OCI-LY1 (cell line): ENCODE measurements around the gene KRAS.

Experiments
- H2AFZ ChIP-seq: fragments of 200-600 bp; sonication (generic), shearing (Covaris generic); 2 replicates; pipeline ENCODE4 v1.6.0; 2014; ENCODE audit warnings: antibody characterized with exemption, mild to moderate bottlenecking, low read length
- H3F3A ChIP-seq: fragments of 200-600 bp; sonication (generic), shearing (Covaris generic); 2 replicates; pipeline ENCODE4 v1.6.0; 2014; ENCODE audit warnings: mild to moderate bottlenecking, antibody characterized with exemption, low read length, moderate library complexity; ENCODE audit not compliant: insufficient read depth
- H3K27ac ChIP-seq: fragments of 200-600 bp; sonication (generic); 2 replicates; pipeline ENCODE4 v1.5.1; 2014; ENCODE audit warnings: low read length, mixed run types, mild to moderate bottlenecking, low read depth; ENCODE audit not compliant: poor library complexity, severe bottlenecking
- H3K27me3 ChIP-seq: fragments of 200-600 bp; sonication (generic); 2 replicates; pipeline ENCODE4 v1.6.0; 2014; ENCODE audit warnings: antibody characterized with exemption, mild to moderate bottlenecking, low read length, moderate library complexity; ENCODE audit not compliant: insufficient read depth
- H3K36me3 ChIP-seq: fragments of 200-600 bp; sonication (generic); 2 replicates; pipeline ENCODE4 v1.6.1; 2014; ENCODE audit warnings: mild to moderate bottlenecking, antibody characterized with exemption, low read length, moderate library complexity, mixed read lengths; ENCODE audit not compliant: insufficient read depth
- H3K4me1 ChIP-seq: fragments of 200-600 bp; sonication (generic); 2 replicates; pipeline ENCODE4 v1.5.1; 2014; ENCODE audit warnings: mild to moderate bottlenecking, low read length, moderate library complexity; ENCODE audit not compliant: insufficient read depth, severe bottlenecking
- H3K4me2 ChIP-seq: fragments of 200-600 bp; sonication (generic), shearing (Covaris generic); 2 replicates; pipeline ENCODE4 v1.6.1; 2014; ENCODE audit warnings: low read length
- H3K4me3 ChIP-seq: fragments of 200-600 bp; sonication (generic); 2 replicates; pipeline ENCODE4 v1.5.1; 2014; ENCODE audit warnings: low read length, low read depth, mild to moderate bottlenecking, mixed read lengths; ENCODE audit not compliant: poor library complexity, severe bottlenecking
- H3K79me2 ChIP-seq: fragments of 200-600 bp; shearing (Covaris generic); 2 replicates; pipeline ENCODE4 v1.6.1; 2016; ENCODE audit warnings: mixed run types, low read length, mixed read lengths; ENCODE audit not compliant: insufficient read depth
- H3K9ac ChIP-seq: fragments of 200-600 bp; sonication (generic), shearing (Covaris generic); 2 replicates; pipeline ENCODE4 v1.6.1; 2014; ENCODE audit warnings: mild to moderate bottlenecking, low read length, mixed read lengths
- H3K9me2 ChIP-seq: fragments of 200-600 bp; sonication (generic), shearing (Covaris generic); 2 replicates; pipeline ENCODE4 v1.6.1; 2014; ENCODE audit warnings: low read depth, mild to moderate bottlenecking, low read length, mixed read lengths
- H3K9me3 ChIP-seq: fragments of 200-600 bp; shearing (Covaris generic); 2 replicates; pipeline ENCODE4 v1.6.1; 2014; ENCODE audit warnings: low read length, mixed read lengths
- H4K20me1 ChIP-seq: fragments of 200-600 bp; sonication (generic), shearing (Covaris generic); 2 replicates; pipeline ENCODE4 v1.6.0; 2016; ENCODE audit warnings: mild to moderate bottlenecking, low read length; ENCODE audit not compliant: insufficient read depth
- EZH2 ChIP-seq: fragments of 200-600 bp; sonication (generic), shearing (Covaris generic); IDR thresholded peaks from 2 replicates; pipeline ENCODE4 v1.8.0; 2017; ENCODE audit warnings: borderline replicate concordance, mixed run types, mild to moderate bottlenecking, antibody characterized with exemption, low read length, moderate library complexity, mixed read lengths
- TF ChIP-seq, protein P1 (sequence below): fragments of 200-600 bp; sonication (generic), shearing (Covaris generic); IDR thresholded peaks from 2 replicates; pipeline ENCODE4 v1.5.1; 2017; ENCODE audit warnings: mild to moderate bottlenecking, antibody characterized with exemption, low read length, moderate library complexity, mixed read lengths

Gene KRAS

DNA sequence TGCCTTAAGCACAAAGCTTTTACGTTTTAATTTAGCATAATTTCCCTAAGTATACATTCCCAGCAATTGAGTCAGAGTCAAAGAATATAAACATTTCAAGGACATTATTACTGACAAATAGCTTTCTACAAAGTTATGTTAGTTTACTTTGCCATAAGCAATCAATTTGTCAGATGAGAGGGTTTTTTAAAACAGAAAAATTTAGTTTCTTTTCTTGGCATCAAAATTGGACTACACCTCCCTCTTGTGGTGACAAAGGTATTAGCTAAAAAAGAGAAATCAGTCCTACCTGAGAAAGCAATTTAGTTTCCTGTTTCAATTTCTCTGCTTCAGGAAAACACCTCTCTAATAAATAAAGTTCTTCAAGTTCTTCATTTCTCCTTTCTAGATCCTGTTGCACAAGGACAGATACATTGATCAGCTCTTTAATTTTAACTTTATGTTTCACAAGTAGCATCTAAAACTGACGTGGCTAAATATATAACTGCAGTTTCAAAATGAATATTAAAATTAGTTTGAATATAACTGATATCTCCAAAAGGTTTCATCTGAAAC lies 95.6 kb downstream of the KRAS start:
- peak overlapping the region; percentile 97 for H2AFZ ChIP-seq
- no peaks in the 10 kb centered on the region for H3F3A ChIP-seq
- no peaks in the 10 kb centered on the region for H3K79me2 ChIP-seq
- H3K9me2 ChIP-seq, result no peaks in the 10 kb centered on the region
- H3K9ac ChIP-seq, result peak overlapping the region; percentile 24; the same call in 1 of the 2 replicates
- TF ChIP-seq, protein P1, sequence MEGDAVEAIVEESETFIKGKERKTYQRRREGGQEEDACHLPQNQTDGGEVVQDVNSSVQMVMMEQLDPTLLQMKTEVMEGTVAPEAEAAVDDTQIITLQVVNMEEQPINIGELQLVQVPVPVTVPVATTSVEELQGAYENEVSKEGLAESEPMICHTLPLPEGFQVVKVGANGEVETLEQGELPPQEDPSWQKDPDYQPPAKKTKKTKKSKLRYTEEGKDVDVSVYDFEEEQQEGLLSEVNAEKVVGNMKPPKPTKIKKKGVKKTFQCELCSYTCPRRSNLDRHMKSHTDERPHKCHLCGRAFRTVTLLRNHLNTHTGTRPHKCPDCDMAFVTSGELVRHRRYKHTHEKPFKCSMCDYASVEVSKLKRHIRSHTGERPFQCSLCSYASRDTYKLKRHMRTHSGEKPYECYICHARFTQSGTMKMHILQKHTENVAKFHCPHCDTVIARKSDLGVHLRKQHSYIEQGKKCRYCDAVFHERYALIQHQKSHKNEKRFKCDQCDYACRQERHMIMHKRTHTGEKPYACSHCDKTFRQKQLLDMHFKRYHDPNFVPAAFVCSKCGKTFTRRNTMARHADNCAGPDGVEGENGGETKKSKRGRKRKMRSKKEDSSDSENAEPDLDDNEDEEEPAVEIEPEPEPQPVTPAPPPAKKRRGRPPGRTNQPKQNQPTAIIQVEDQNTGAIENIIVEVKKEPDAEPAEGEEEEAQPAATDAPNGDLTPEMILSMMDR, result peak; percentile 80
- no peak for TF ChIP-seq EZH2
- H3K4me1 ChIP-seq, result peaks cover 15% of the 10 kb centered on the region
- H3K9me3 ChIP-seq, result no peaks in the 10 kb centered on the region
- H4K20me1 ChIP-seq, result no peaks in the 10 kb centered on the region
- peak overlapping the region; percentile 49 for H3K4me2 ChIP-seq
- no peaks in the 10 kb centered on the region for H3K36me3 ChIP-seq
- no peak overlapping the region for H3K4me3 ChIP-seq
- no peak overlapping the region for H3K27ac ChIP-seq
- no peaks in the 10 kb centered on the region for H3K27me3 ChIP-seq
